Measurements from ENCODE around the gene ZNF687. TPM values are rescaled to one million over a fixed set of nuclear protein-coding genes. Genes with fewer than 3 reads are reported as not detected.
A peak's percentile ranks its signal among the peaks of the same experiment; 100 is the strongest.

Gene ZNF687
- total and polyA plus RNA-seq, 2 of the 4 experiments (the other 2 are of a cell fraction), result 5.7 to 10.8 TPM

- ATAC-seq (ENCODE audit: low read depth) (no peak), DNase-seq (no peak)
- H3K18ac ChIP-seq (ENCODE audit: low read depth, low read length), result no peak overlapping the region
- no peak overlapping the region for H2BK120ac ChIP-seq (ENCODE audit: low read depth, low read length)
- H4K20me1 ChIP-seq (ENCODE audit: insufficient read depth, low read length), result no peaks in the 10 kb centered on the region
- no peak overlapping the region for H3K4me2 ChIP-seq (ENCODE audit: low read depth, low read length)
- no peak overlapping the region for H3K27ac ChIP-seq (ENCODE audit: insufficient read depth, low read length)
- H3K79me1 ChIP-seq (ENCODE audit: low read depth in 1 of 2, low read length in 2 of 2), result no peaks in the 10 kb centered on the region
- H2AK9ac ChIP-seq (replicated peaks; ENCODE audit: low read depth, low read length, poor library complexity), result no peak overlapping the region
- CTCF ChIA-PET, result interaction anchor here (0.8 kb wide), 1 partner anchor 36 kb away, joined by 4 read pairs; no protein-coding TSS in a partner anchor
- H3K4ac ChIP-seq (ENCODE audit: low read depth, low read length), result no peak overlapping the region
- H3K9me3 ChIP-seq (ENCODE audit: control insufficient read depth, insufficient read depth, low read length), result no peaks in the 10 kb centered on the region
- H3K4me1 ChIP-seq (ENCODE audit: control insufficient read depth, insufficient read depth, low read length), result no peaks in the 10 kb centered on the region
- no peak overlapping the region for H2BK20ac ChIP-seq (ENCODE audit: low read depth, low read length)
- H4K91ac ChIP-seq (ENCODE audit: insufficient read depth, low read depth, low read length), result no peak overlapping the region
- no CpG with 5 or more reads among the region's 3 CpGs for WGBS, 2 experiments (ENCODE audit: extremely low coverage in 2 of 2, insufficient read length in 1 of 2)
- H3K9me1 ChIP-seq (ENCODE audit: insufficient read depth, low read length), result no peaks in the 10 kb centered on the region; the same call in 1 of the 2 replicates
- H3K56ac ChIP-seq (ENCODE audit: extremely low read depth, insufficient read depth, low read length), result no peak overlapping the region
- no peaks in the 10 kb centered on the region for H3K36me3 ChIP-seq (ENCODE audit: control insufficient read depth, insufficient read depth, low read length)
- intact Hi-C loops (cut with micrococcal nuclease), result no loop called here
- H3K23ac ChIP-seq (ENCODE audit: low read depth, low read length), result 0 out of 2 replicates have a peak overlapping the region, but pooled peaks have one; percentile 2
- H3K9ac ChIP-seq (ENCODE audit: low read depth, low read length), result no peak overlapping the region
- no peak for TF ChIP-seq RAD21 (IDR thresholded peaks at IDR 0.05; ENCODE audit: low read length)
- TF ChIP-seq CEBPB (IDR thresholded peaks at IDR 0.05; ENCODE audit: low read depth, low read length), result no peak
- TF ChIP-seq MAFK (IDR thresholded peaks at IDR 0.05; ENCODE audit: low read depth, low read length), result no peak
- no peak for TF ChIP-seq FOS (IDR thresholded peaks at IDR 0.05; ENCODE audit: low read depth, low read length)
- no peak for TF ChIP-seq RCOR1 (IDR thresholded peaks at IDR 0.05; ENCODE audit: insufficient replicate concordance, low read length)
- no peak for TF ChIP-seq BHLHE40 (IDR thresholded peaks at IDR 0.05; ENCODE audit: low read depth, low read length)
- no peak for TF ChIP-seq MAZ (IDR thresholded peaks at IDR 0.05; ENCODE audit: borderline replicate concordance, low read depth, low read length)
- no peak for TF ChIP-seq POLR2A (IDR thresholded peaks at IDR 0.05; ENCODE audit: low read depth, low read length)
- TF ChIP-seq MXI1 (IDR thresholded peaks at IDR 0.05; ENCODE audit: borderline replicate concordance, low read depth, low read length), result no peak
- no peak for TF ChIP-seq RFX5 (IDR thresholded peaks at IDR 0.05; ENCODE audit: low read depth, low read length)
- TF ChIP-seq CTCF (conservative IDR thresholded peaks at IDR 0.05; ENCODE audit: low read depth, low read length), result no peak
- no peak for TF ChIP-seq SMC3 (IDR thresholded peaks at IDR 0.05; ENCODE audit: low read depth, low read length)
- no peak for TF ChIP-seq CHD1 (IDR thresholded peaks at IDR 0.05; ENCODE audit: low read depth, low read length)
- TF ChIP-seq ELK1 (IDR thresholded peaks at IDR 0.05; ENCODE audit: borderline replicate concordance, low read depth, low read length), result no peak
- H4K5ac ChIP-seq (ENCODE audit: low read depth, low read length), result no peak overlapping the region
- no peaks in the 10 kb centered on the region for H3K27me3 ChIP-seq (ENCODE audit: control insufficient read depth, insufficient read depth, low read length)
- H2AFZ ChIP-seq (replicated peaks; ENCODE audit: low read length, poor library complexity), result no peak overlapping the region
- dilution Hi-C loops (cut with HindIII; ENCODE audit: low sequenced_read_pairs, unreplicated experiment), result no loop called here
- no peak overlapping the region for H3K14ac ChIP-seq (replicated peaks; ENCODE audit: low read depth, low read length)
- H4K8ac ChIP-seq (ENCODE audit: low read depth in 2 of 2, low read length in 2 of 2), result no peak overlapping the region
- H2AK5ac ChIP-seq (ENCODE audit: low read depth, low read length), result no peak overlapping the region
- H2BK15ac ChIP-seq (ENCODE audit: low read depth, low read length), result no peak overlapping the region
- no peak overlapping the region for H2BK5ac ChIP-seq (ENCODE audit: low read depth, low read length, poor library complexity, severe bottlenecking)
- H3K4me3 ChIP-seq (ENCODE audit: insufficient read depth, low read depth, low read length), result no peak overlapping the region
- in situ Hi-C loops (cut with MboI; ENCODE audit: low sequenced_read_pairs), result no loop called here
- POLR2A ChIA-PET (ENCODE audit: unreplicated experiment), result interaction anchor here (0.6 kb wide), 1 partner anchor 86 kb away, joined by 8 read pairs; no protein-coding TSS in a partner anchor
- no TSS peak for BruUV-seq (replicated peaks)
Measured at GRCh38 chr1:151336556-151336955, 54.5 kb downstream of the ZNF687 start.

Data from IMR-90 (cell line).